ENCODE results near the gene CMTM3.
A peak's percentile ranks its signal among the peaks of the same experiment; 100 is the strongest.
"Not testable (repeated sequence)": the region's sequence is repeated elsewhere in the genome, so short reads cannot be mapped to it uniquely, and the experiment has no call there.

The CMTM3 gene, protein sequence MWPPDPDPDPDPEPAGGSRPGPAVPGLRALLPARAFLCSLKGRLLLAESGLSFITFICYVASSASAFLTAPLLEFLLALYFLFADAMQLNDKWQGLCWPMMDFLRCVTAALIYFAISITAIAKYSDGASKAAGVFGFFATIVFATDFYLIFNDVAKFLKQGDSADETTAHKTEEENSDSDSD

GRCh38 chr16:66604376-66605176 is at the start of gene CMTM3:
Gene CMTM3, plus strand, starts transcription at chr16:66604704. Its CDS starts 102 bp downstream, at chr16:66604806.
- peak; percentile 75 to 76 for DNase-seq

DNA sequence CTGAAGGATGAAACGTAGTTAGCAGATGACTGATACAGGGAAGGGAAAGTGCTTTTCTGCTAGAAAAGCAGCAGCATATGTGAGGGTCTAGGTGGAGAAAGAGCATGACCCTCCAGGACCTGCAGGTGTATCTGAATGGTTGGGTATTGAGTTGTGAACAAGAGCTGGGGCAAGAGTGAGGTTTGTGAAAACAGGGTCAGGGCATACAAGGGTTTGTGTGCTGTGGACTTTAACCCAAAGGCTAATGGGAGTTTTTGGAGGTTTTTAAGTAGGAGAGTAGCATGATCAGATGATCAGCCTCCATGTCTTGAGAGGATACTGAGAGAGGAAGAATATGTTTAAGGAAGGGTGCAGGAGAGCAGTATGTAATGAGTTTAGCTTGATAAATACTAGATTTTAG is 44.4 kb upstream of the CMTM3 start:
- DNase-seq, result no peak

DNA sequence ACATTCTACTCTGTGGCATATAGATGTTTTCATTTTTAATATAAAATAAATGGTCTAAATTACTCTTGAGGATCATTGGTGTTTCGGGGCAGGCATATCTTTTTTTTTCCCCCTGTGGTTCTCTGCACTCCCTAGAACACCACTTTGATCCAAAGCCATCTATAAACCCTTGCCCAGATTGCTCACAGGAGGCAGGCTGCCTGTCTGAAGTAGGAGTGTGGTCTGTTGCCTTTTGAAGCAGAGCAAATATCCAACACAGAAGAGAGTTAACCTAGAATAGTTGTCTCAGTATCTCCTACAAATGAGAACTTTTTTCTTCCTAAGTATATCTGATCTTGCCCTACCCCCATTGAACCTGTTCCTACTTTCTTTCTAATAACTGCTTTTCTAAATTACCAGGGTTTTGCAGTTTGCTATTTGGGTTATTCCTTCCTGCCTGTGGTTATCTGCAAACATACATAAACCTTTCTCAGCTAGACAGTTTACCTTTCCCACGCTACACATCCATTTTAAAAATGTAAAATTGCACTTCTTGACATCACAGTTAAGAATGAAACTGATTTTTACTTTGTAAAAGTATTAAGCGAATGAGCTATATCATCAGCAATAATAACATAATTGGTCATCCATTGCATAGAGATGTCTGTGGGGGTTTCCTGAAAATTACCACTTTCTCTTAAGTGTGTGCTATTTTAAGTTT is 43.0 kb upstream of the CMTM3 start:
- DNase-seq, result no peak

- DNase-seq, result peak in 1 of 2 donors; percentile 31
These were observed 42.1 kb upstream of the CMTM3 start for GRCh38 chr16:66562409-66562808.

DNA sequence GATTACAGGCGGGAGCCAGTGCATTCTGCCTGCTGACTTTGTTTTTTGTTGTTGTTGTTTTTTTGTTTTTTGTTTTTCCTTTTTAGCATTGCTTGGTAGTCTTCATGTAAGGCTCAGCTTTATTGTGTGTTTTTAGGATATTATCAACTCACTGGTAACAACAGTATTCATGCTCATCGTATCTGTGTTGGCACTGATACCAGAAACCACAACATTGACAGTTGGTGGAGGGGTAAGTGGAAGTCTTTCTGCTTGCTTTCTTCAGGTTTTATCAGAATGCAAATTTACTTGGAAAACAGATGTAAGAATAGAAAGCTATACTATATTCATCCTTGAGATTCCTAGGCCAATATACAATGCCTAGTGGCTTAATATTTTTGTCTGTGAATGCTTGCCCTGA is 41.5 kb upstream of the CMTM3 start:
- no peak for DNase-seq

GRCh38 chr16:66563574-66564334 is 40.8 kb upstream of the CMTM3 start:
- no peak for DNase-seq

DNA sequence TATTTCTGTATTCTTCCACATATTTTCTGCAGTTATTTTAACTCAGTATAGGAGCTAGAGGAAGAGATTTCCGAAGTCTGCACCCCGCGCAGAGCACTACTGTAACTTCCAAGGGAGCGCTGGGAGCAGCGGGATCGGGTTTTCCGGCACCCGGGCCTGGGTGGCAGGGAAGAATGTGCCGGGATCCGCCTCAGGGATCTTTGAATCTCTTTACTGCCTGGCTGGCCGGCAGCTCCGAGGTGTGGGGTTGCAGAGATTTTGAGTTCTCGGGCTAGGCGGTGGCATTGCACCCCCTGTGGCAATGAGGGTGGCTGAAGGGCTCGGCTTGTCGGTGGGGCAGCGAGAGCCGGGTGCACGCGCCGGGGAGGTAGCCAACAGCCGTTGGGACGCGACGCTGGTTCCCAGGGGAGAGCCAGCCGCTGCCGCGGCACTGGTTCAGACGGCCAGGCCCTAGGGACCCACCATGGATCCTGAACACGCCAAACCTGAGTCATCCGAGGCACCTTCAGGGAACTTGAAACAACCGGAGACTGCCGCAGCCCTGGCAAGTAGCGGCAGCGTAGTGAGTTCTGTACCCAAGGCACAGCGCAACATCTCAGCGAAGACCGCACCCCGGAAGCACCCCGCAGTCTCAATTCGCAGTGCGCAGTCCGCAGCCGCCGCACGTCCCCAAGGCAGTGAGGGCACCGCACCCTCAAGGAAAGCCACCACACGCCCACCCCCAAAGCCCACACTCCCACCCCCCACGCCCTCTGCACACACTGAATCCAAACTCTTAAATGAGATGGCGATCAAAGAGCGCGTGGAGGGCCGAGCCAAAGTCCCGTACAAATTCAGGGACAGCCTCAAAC is 38.2 kb upstream of the CMTM3 start, which contains the start of gene CMTM1:
Gene CMTM1, plus strand, starts transcription at position 389 of the 851 bp plus-strand sequence. Its CDS starts 75 bp downstream, at position 464.
- DNase-seq, result no peak

GRCh38 chr16:66567270-66567669 is 37.2 kb upstream of the CMTM3 start:
- DNase-seq, result not testable (repeated sequence)

- no peak for DNase-seq
These were observed 36.1 kb upstream of the CMTM3 start for GRCh38 chr16:66568355-66568754.

- no peak for DNase-seq
These were observed 35.4 kb upstream of the CMTM3 start for GRCh38 chr16:66569131-66569530.

DNA sequence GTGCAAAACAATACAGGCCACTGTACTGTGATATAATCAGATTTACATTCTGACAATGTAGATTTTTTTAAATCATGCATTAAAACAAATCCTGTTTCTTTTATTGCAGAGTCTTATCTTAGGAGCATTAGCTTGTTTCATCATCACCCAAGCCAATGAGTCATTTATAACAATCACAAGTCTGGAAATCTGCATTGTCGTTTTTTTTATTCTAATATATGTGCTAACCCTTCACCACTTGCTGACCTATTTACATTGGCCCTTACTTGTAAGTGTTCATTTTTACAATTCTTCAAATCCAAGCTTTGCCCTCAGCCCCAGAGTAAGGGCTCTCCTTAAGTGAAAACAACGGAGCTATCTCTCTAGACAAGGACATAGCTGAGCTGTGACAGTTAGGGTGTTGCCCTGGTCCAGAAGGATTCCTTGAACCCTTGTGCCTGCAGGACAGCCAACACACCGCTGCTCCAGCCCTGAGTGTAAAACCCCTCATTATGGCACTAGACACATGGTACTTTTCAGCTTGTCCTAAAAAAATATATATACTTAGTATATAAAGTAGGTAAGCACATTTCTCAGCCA is 34.6 kb upstream of the CMTM3 start:
- DNase-seq, result no peak

DNA sequence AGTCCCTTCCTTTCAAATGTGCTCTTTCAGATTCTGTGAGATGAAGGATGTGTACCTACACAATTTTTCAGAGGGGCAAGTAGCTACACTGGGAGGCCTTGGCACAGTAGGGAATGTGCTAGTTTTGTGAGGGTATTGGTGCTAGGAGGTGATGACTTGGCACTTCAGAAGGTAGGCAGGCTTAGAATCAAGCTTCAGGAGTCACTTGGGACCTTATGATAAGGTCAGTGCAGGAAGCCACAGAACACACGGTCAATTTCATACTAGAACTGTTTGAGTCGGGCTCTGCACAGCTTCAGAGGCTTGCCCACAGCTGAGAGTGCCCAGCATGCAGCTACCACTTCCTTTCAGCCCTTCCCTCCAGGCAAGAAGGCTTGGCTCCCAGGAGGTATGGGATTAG is 32.1 kb upstream of the CMTM3 start:
- no peak for DNase-seq

DNA sequence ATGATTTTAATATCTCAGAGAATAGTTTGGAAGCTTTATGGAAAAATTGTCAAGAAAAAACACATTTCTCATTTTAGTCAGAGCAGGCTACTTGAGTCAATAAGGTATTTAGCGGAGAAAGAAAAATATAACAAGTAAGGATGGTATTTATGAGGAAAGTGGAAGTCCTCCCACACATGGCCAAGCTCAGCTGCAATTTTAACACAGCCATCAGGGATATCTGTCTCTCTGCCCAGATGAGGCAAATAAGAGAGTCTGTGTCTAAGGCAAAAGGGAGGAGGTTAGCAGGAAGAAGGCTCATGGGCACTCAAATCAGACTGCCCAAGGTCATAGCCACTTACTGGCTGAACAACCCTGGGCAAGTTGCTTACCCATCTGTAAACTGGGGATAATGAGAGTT is 30.4 kb upstream of the CMTM3 start:
- no peak for DNase-seq

GRCh38 chr16:66574531-66574930 is 30.0 kb upstream of the CMTM3 start:
- no peak for DNase-seq

DNA sequence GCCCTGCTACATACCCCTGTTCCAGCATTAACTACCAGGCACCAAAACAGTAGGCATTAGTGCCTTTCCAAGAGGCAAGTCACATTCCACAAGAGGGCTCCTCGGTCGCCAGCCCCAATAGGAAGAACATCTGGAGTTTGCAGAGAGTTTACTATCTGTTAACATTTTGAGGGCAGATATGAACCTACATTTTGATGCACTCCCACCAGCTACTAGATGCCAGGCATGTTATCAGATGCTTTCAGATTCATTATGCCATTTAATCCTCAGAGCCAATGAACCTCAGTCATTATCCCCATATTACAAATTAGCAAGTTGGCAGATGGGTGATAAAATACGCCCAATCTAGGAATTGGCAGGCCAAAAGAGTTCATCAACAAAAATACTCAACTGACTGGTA is 29.4 kb upstream of the CMTM3 start:
- DNase-seq, result no peak

DNA sequence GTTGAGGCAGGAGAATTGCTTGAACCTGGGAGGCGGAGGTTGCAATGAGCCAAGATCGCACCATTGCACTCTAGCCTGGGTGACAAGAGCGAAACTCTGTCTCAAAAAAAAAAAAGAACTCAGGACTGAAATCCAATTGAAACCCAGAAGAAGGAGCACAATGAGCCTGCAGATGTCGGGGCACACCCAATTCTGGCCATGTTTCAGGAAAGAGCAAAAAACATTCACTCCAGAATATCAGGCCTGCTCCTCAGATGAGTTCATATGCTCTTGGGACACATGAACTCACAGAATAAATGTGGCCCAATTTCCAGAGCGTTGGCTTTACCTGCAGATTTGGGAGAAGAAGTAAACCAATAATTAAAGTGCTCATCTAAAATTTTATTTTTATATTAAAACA is 28.2 kb upstream of the CMTM3 start:
- DNase-seq, result no peak

DNA sequence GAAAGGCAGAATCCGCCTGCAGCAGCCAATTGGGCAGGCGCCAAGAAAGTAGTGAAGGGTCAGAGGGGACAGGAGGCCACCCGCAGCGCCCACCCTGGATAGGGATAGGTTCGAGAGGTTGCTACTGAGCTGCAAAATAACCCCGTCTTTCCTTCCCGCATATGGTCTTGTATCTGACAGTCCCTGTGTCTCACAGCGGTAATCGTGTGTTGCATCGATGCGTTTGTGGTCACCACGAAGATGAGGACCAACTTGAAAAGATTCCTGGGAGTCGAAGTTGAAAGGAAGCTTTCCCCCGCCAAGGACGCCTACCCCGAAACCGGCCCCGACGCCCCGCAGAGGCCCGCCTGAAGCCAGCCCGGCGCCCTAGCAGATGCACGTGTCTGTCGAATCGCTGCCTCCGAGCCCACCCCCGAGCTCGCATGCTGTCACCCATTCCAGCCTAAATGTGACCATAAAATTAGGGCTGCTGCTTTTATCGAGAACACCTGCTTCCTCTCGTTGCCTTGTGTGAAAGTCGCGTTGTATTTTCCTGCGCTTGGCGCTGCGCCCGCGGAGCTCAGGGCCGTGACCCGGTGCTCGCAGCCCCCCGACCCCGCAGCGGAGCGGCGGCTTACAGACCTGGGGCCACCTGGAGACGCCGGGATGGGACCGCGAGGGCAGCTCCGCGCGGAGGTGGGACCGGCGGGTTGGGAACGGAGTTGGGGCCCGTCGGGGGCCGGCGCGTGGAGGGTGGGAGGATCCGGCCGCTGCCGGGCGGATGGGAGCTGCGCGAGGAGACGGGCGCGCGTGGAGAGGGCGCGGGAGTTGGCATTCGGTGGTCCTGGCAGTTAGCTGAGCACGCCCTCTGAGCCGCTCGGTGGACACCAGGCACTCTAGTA is 25.6 kb upstream of the CMTM3 start, which contains the start of gene CMTM2:
Gene CMTM2, plus strand, starts transcription at position 813 of the 881 bp plus-strand sequence. CDS start 145 bp downstream, outside the sequence.
- DNase-seq, result no peak

GRCh38 chr16:66580605-66581209 is 23.8 kb upstream of the CMTM3 start:
- no peak for DNase-seq

DNA sequence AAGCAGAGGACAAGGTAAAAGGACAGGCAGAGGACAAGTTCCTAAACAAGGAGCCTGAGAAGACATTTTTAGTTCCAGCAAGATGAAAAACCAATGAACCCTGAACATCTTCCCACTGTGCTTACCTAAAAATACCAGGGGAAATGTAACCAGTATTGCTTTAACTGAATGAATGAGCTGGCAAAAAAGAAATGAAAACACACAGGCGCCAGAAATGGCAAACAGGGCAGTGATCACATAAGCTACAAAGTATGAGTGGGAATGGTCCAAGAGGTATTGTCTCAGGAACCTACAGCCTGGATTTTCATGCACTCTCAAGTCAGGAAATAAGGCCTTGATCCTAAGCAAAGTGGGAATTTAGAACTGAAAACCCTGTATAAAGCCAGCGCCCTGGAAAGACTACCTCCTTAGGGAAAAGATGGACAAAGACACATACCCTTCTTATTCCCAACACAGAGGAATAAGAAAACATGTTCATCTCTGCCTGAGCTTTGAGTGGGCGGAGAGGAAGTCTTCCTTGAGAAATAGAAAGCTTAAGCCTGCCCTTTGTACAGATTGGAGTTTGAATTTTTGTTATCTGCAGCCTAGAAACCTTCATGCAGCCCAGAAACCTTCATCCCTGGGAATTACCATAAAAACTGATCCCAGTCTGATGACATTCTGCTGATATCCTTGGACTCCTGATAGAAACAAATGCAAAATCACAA is 23.1 kb upstream of the CMTM3 start:
- no peak for DNase-seq

Measured in CD4-positive, alpha-beta T cell treated with Interleukin-1 beta for 1 hour (primary cell).